Measurements from ENCODE around the gene BLOC1S2.

DNA sequence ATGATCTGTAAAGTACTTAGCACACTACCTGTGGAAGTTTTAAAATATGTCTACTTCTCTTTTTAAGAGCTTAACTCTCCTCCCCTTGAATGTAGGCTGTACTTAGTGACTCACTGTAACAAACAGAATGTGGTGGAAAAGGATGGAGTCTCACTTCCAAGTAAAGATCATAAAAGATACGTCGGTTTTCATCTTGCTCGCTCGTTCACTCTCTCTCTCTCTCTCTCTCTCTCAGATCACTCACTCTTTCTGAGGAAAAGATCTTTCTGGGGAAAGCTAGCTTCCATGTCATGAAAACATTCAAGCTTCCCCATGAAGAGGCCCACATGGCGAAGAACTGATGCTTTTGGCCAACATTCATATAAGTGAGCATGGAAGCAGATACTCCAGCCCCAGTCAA lies 62.6 kb downstream of the BLOC1S2 start:
- TF ChIP-seq POLR2A (IDR thresholded peaks at IDR 0.05) (no peak), POLR2AphosphoS5 (IDR thresholded peaks at IDR 0.05) (no peak)
- TF ChIP-seq, protein P1, sequence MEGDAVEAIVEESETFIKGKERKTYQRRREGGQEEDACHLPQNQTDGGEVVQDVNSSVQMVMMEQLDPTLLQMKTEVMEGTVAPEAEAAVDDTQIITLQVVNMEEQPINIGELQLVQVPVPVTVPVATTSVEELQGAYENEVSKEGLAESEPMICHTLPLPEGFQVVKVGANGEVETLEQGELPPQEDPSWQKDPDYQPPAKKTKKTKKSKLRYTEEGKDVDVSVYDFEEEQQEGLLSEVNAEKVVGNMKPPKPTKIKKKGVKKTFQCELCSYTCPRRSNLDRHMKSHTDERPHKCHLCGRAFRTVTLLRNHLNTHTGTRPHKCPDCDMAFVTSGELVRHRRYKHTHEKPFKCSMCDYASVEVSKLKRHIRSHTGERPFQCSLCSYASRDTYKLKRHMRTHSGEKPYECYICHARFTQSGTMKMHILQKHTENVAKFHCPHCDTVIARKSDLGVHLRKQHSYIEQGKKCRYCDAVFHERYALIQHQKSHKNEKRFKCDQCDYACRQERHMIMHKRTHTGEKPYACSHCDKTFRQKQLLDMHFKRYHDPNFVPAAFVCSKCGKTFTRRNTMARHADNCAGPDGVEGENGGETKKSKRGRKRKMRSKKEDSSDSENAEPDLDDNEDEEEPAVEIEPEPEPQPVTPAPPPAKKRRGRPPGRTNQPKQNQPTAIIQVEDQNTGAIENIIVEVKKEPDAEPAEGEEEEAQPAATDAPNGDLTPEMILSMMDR (IDR thresholded peaks at IDR 0.05), result no peak

Measured in transverse colon (tissue), 4 donors.